Mesenchymal stem cell (in vitro differentiated cells and primary cell): ENCODE data around the gene MGAT4B.
A peak's percentile ranks its signal among the peaks of the same experiment; 100 is the strongest.

Experiments used
- DNase-seq: peaks from one replicate; pipeline ENCODE4 v3.0.0-alpha.2; 2013
- H2AFZ ChIP-seq: one replicate; pipeline ENCODE4 v1.6.1; 2013; ENCODE audit warnings: low read depth, mild to moderate bottlenecking, control low read depth, inconsistent platforms, low read length, moderate library complexity
- H2AK5ac ChIP-seq: 2 replicates; pipeline ENCODE4 v1.6.1; 2013; ENCODE audit warnings: low read length, moderate library complexity, mild to moderate bottlenecking, inconsistent platforms; ENCODE audit not compliant: severe bottlenecking
- H2BK120ac ChIP-seq: one replicate; pipeline ENCODE4 v1.6.1; 2013; ENCODE audit warnings: low read depth, mild to moderate bottlenecking, inconsistent platforms, low read length, moderate library complexity
- H2BK12ac ChIP-seq, 2 experiments: one replicate each; pipeline ENCODE4 v1.6.1; 2013; ENCODE audit warnings: inconsistent platforms in 2 of 2, low read length in 2 of 2, mild to moderate bottlenecking in 2 of 2, moderate library complexity in 2 of 2, control low read depth in 1 of 2
- H2BK15ac ChIP-seq: one replicate; pipeline ENCODE4 v1.6.1; 2013; ENCODE audit warnings: mild to moderate bottlenecking, low read depth, inconsistent platforms; ENCODE audit not compliant: poor library complexity, severe bottlenecking
- H2BK5ac ChIP-seq: 2 replicates; pipeline ENCODE4 v1.6.1; 2013; ENCODE audit warnings: low read depth, mild to moderate bottlenecking, low read length, control low read depth, inconsistent platforms; ENCODE audit not compliant: poor library complexity, severe bottlenecking
- H3K14ac ChIP-seq, 2 experiments: one replicate each; pipeline ENCODE4 v1.6.1; 2013; ENCODE audit warnings: inconsistent platforms in 2 of 2, low read length in 2 of 2, control low read depth in 1 of 2, mild to moderate bottlenecking in 1 of 2, moderate library complexity in 1 of 2
- H3K18ac ChIP-seq, 2 experiments: one replicate each; pipeline ENCODE4 v1.6.1; 2013; ENCODE audit warnings: inconsistent platforms in 2 of 2, low read length in 2 of 2, control low read depth in 1 of 2, low read depth in 1 of 2, mild to moderate bottlenecking in 1 of 2
- H3K23ac ChIP-seq, 2 experiments: one replicate each; pipeline ENCODE4 v1.6.1; 2013; ENCODE audit warnings: inconsistent platforms in 2 of 2, low read length in 2 of 2, mild to moderate bottlenecking in 2 of 2, moderate library complexity in 2 of 2, control low read depth in 1 of 2
- H3K27ac ChIP-seq: 2 replicates; pipeline ENCODE4 v1.5.1; 2013; ENCODE audit warnings: mild to moderate bottlenecking, moderate library complexity, low read length, control low read depth, inconsistent platforms; ENCODE audit not compliant: poor library complexity, severe bottlenecking
- H3K27me3 ChIP-seq, 2 experiments: 2 replicates each; pipeline versions ENCODE4 v1.6.1 to v1.7.0; 2013; ENCODE audit warnings: low read length in 2 of 2, mild to moderate bottlenecking in 2 of 2, moderate library complexity in 2 of 2, control low read depth in 1 of 2, inconsistent platforms in 1 of 2; ENCODE audit not compliant: control insufficient read depth in 1 of 2, insufficient read depth in 1 of 2
- H3K36me3 ChIP-seq, 2 experiments: 2 replicates each; pipeline versions ENCODE4 v1.6.1 to v1.7.0; 2013; ENCODE audit warnings: low read length in 2 of 2, control low read depth in 1 of 2, inconsistent platforms in 1 of 2, low read depth in 1 of 2, mild to moderate bottlenecking in 1 of 2; ENCODE audit not compliant: insufficient read depth in 2 of 2, control insufficient read depth in 1 of 2
- H3K4ac ChIP-seq, 2 experiments: one replicate each; pipeline ENCODE4 v1.6.1; 2013; ENCODE audit warnings: inconsistent platforms in 2 of 2, low read length in 2 of 2, mild to moderate bottlenecking in 2 of 2, moderate library complexity in 2 of 2, control low read depth in 1 of 2, low read depth in 1 of 2
- H3K4me1 ChIP-seq: 2 replicates; pipeline ENCODE4 v1.6.1; 2013; ENCODE audit warnings: low read depth, low read length, control low read depth; ENCODE audit not compliant: control insufficient read depth, insufficient read depth
- H3K4me2 ChIP-seq: 2 replicates; pipeline ENCODE4 v1.6.1; 2013; ENCODE audit warnings: low read length, mild to moderate bottlenecking, inconsistent platforms; ENCODE audit not compliant: poor library complexity, severe bottlenecking
- H3K4me3 ChIP-seq, 2 experiments: 2 replicates each; pipeline versions ENCODE4 v1.5.1 to v1.7.0; 2013; ENCODE audit warnings: low read length in 2 of 2, mild to moderate bottlenecking in 2 of 2, control low read depth in 1 of 2, low read depth in 1 of 2; ENCODE audit not compliant: insufficient read depth in 1 of 2
- H3K79me1 ChIP-seq: replicated peaks from 2 replicates; pipeline ENCODE4 v1.6.1; 2013; ENCODE audit warnings: mild to moderate bottlenecking, control low read depth, low read length, inconsistent platforms; ENCODE audit not compliant: poor library complexity, severe bottlenecking
- H3K9ac ChIP-seq: 2 replicates; pipeline ENCODE4 v1.7.0; 2013; ENCODE audit warnings: mild to moderate bottlenecking, low read length, moderate library complexity
- H3K9me3 ChIP-seq: 2 replicates; pipeline ENCODE4 v1.7.0; 2013; ENCODE audit warnings: mild to moderate bottlenecking, low read length; ENCODE audit not compliant: control insufficient read depth
- H4K8ac ChIP-seq: one replicate; pipeline ENCODE4 v1.6.1; 2013; ENCODE audit warnings: inconsistent platforms, mild to moderate bottlenecking, low read length, moderate library complexity
- H4K91ac ChIP-seq: one replicate; pipeline ENCODE4 v1.6.1; 2013; ENCODE audit warnings: mild to moderate bottlenecking, low read length, inconsistent platforms
- WGBS: methylation state at CpG from one replicate; pipeline ENCODE4 v1.1.7; 2013; ENCODE audit warnings: mixed read lengths; 5-methylcytosine and 5-hydroxymethylcytosine counted together

MGAT4B gene

GRCh38 chr5:179816796-179817469, 10.3 kb upstream of the MGAT4B start:
- Histone ChIP-seq H2AFZ (peak overlapping the region; percentile 56), H3K4me1 (peaks cover 36% of the 10 kb centered on the region), H3K9me3 (no peaks in the 10 kb centered on the region), H3K4me2 (peak overlapping the region; percentile 67), H3K23ac (peak overlapping the region in 1 of 2 experiments; percentile 84), H2BK120ac (peak overlapping the region; percentile 86), H3K36me3 (peaks cover 23 to 30% of the 10 kb centered on the region in 2 experiments), H2BK12ac (peak overlapping the region; percentile 97 to 99), H3K18ac (peak overlapping the region; percentile 40 to 88), H3K27ac (no peak overlapping the region), H2BK15ac (peak overlapping the region; percentile 54), H3K4me3 (peak overlapping the region; percentile 44 to 62), H3K4ac (peak overlapping the region in 1 of 2 experiments; percentile 92), H4K8ac (peak overlapping the region; percentile 99), H3K79me1 (peaks cover 32% of the 10 kb centered on the region), H3K14ac (peak overlapping the region in 1 of 2 experiments; percentile 58), H4K91ac (peak overlapping the region; percentile 64), H3K9ac (peak overlapping the region; percentile 69), H3K27me3 (no peaks in the 10 kb centered on the region), H2AK5ac (peak overlapping the region; percentile 82), H2BK5ac (no peak overlapping the region)
- DNase-seq, result no peak
- WGBS, result 10% methylated on average over 70 of the region's 72 CpGs

- 63% methylated on average over 22 of the region's 23 CpGs for WGBS
- Histone ChIP-seq H2BK15ac (peak overlapping the region; percentile 39), H3K79me1 (peaks cover 34% of the 10 kb centered on the region), H3K4ac (peak overlapping the region; percentile 15 to 92), H3K9ac (peak overlapping the region; percentile 69), H2BK5ac (no peak overlapping the region), H3K23ac (no peak overlapping the region), H4K8ac (peak overlapping the region; percentile 74), H3K27me3 (no peaks in the 10 kb centered on the region), H3K14ac (no peak overlapping the region), H3K4me1 (peaks cover 36% of the 10 kb centered on the region), H3K18ac (peak overlapping the region; percentile 40 to 88), H3K27ac (no peak overlapping the region), H2AK5ac (peak overlapping the region; percentile 3), H4K91ac (peak overlapping the region; percentile 64), H2BK120ac (peak overlapping the region; percentile 86), H3K9me3 (no peaks in the 10 kb centered on the region), H3K4me3 (peak overlapping the region in 1 of 2 experiments; percentile 44), H3K36me3 (peaks cover 28 to 30% of the 10 kb centered on the region in 2 experiments), H3K4me2 (peak overlapping the region; percentile 67), H2AFZ (peak overlapping the region; percentile 56), H2BK12ac (peak overlapping the region in 1 of 2 experiments; percentile 64)
- no peak for DNase-seq
Observed at GRCh38 chr5:179816401-179816795, 9.7 kb upstream of the MGAT4B start.

- Histone ChIP-seq H3K79me1 (peaks cover 39% of the 10 kb centered on the region), H3K4me1 (peaks cover 36% of the 10 kb centered on the region), H3K9me3 (no peaks in the 10 kb centered on the region), H3K27me3 (no peaks in the 10 kb centered on the region), H2AK5ac (peak overlapping the region; percentile 24), H3K36me3 (peaks cover 31 to 33% of the 10 kb centered on the region in 2 experiments), H3K4ac (no peak overlapping the region), H2BK5ac (no peak overlapping the region), H3K4me2 (no peak overlapping the region), H3K9ac (no peak overlapping the region), H2BK15ac (no peak overlapping the region), H2AFZ (no peak overlapping the region), H3K14ac (no peak overlapping the region), H4K8ac (no peak overlapping the region), H4K91ac (peak overlapping the region; percentile 10), H2BK12ac (no peak overlapping the region), H3K18ac (no peak overlapping the region), H2BK120ac (no peak overlapping the region), H3K27ac (no peak overlapping the region), H3K23ac (no peak overlapping the region), H3K4me3 (no peak overlapping the region)
- 96% methylated on average over 21 of the region's 21 CpGs for WGBS
- no peak for DNase-seq
Observed at GRCh38 chr5:179815491-179816249, 9.0 kb upstream of the MGAT4B start.

GRCh38 chr5:179814090-179814489, 7.4 kb upstream of the MGAT4B start:
- Histone ChIP-seq H3K23ac (no peak overlapping the region), H2BK120ac (no peak overlapping the region), H2BK5ac (no peak overlapping the region), H3K4me1 (peaks cover 21% of the 10 kb centered on the region), H2AFZ (no peak overlapping the region), H3K18ac (no peak overlapping the region), H3K36me3 (peaks cover 31 to 33% of the 10 kb centered on the region in 2 experiments), H2BK15ac (no peak overlapping the region), H4K91ac (no peak overlapping the region), H3K9ac (no peak overlapping the region), H3K27ac (no peak overlapping the region), H4K8ac (no peak overlapping the region), H3K14ac (no peak overlapping the region), H3K79me1 (peaks cover 34% of the 10 kb centered on the region), H2BK12ac (no peak overlapping the region), H3K4me3 (no peak overlapping the region), H2AK5ac (no peak overlapping the region), H3K9me3 (no peaks in the 10 kb centered on the region), H3K4me2 (no peak overlapping the region), H3K4ac (no peak overlapping the region), H3K27me3 (no peaks in the 10 kb centered on the region)
- DNase-seq, result no peak
- WGBS, result 90% methylated on average over 3 of the region's 3 CpGs
